K562 (cell line): ENCODE results near the gene KCNQ4. TPM values are rescaled to one million over a fixed set of nuclear protein-coding genes. Genes with fewer than 3 reads are reported as not detected.

Source experiments
- ATAC-seq: fragments of 200-7000 bp; cut with Tn5 transposase; 3 replicates; pipeline ENCODE4 v1.9.1; 2020; ENCODE audit warnings: moderate library complexity
- BruUV-seq: library from RNA; stranded (reverse); fragments of 400-500 nt; replicated peaks from 2 replicates; lab custom pipeline; 2021; lab: Mats Ljungman, UMichigan
- CTCF ChIA-PET: fragments of 300-600 bp; formaldehyde crosslinking; extraction: SDS; loops from one replicate; lab custom pipeline; 2021; ENCODE audit warnings: low intra/inter-chr PET ratio; lab: Yijun Ruan, JAX
- POLR2A ChIA-PET: fragments of 300-600, 350-650 bp; sonication (Branson Sonifier 250); formaldehyde crosslinking; extraction: SDS; loops from one replicate; lab custom pipeline; 2021; ENCODE audit warnings: antibody characterized with exemption, inconsistent platforms; lab: Yijun Ruan, JAX
- DNase-seq, 4 experiments: peaks; one replicate each; pipeline versions ENCODE4 v3.0.0 to v3.0.0-alpha.2; 2011 to 2018; ENCODE audit warnings: low spot score in 3 of 4, mixed read lengths in 3 of 4; ENCODE audit errors: extremely low read depth in 1 of 4
- FAIRE-seq: peaks from 2 replicates; lab custom pipeline; 2011; peaks lifted over from hg19 to GRCh38; lab: Jason Lieb, UNC
- H2AFZ ChIP-seq: 2 replicates; pipeline ENCODE4 v1.6.0; 2011; ENCODE audit warnings: low read depth, low read length, control low read depth, inconsistent platforms
- H3K27ac ChIP-seq: fragments of 200-600 bp; 3 replicates; pipeline ENCODE4 v1.8.0; 2011; ENCODE audit warnings: low read depth, mild to moderate bottlenecking, control low read depth, inconsistent platforms, low read length, moderate library complexity, mixed read lengths; ENCODE audit errors: extremely low read depth
- H3K27me3 ChIP-seq, 2 experiments: fragments of 300-600 bp in 1 of 2; 2 replicates in 1 of 2; 3 replicates in 1 of 2; pipeline versions ENCODE4 v1.6.0 to v1.8.0; 2011; ENCODE audit warnings: inconsistent platforms in 2 of 2, low read length in 2 of 2, mild to moderate bottlenecking in 1 of 2, mixed read lengths in 1 of 2, moderate library complexity in 1 of 2; ENCODE audit not compliant: control insufficient read depth in 2 of 2, insufficient read depth in 2 of 2
- H3K36me3 ChIP-seq: fragments of 300-600 bp; 3 replicates; pipeline ENCODE4 v1.8.0; 2011; ENCODE audit warnings: mild to moderate bottlenecking, low read length, inconsistent platforms; ENCODE audit not compliant: control insufficient read depth, insufficient read depth
- H3K4me1 ChIP-seq, 2 experiments: fragments of 200-600 bp in 1 of 2; replicated peaks in 1 of 2; 2 replicates in 1 of 2; 3 replicates in 1 of 2; pipeline versions ENCODE4 v1.5.1 to v1.8.0; 2011; ENCODE audit warnings: inconsistent platforms in 2 of 2, low read length in 2 of 2, mild to moderate bottlenecking in 1 of 2, mixed read lengths in 1 of 2, moderate library complexity in 1 of 2; ENCODE audit not compliant: control insufficient read depth in 2 of 2, insufficient read depth in 2 of 2
- H3K4me2 ChIP-seq: 2 replicates; pipeline ENCODE4 v1.6.1; 2011; ENCODE audit warnings: low read length, control low read depth, inconsistent platforms, mixed read lengths; ENCODE audit not compliant: insufficient read depth
- H3K4me3 ChIP-seq: fragments of 200-600 bp; sonication (generic), shearing (Covaris generic); 2 replicates; pipeline ENCODE4 v1.5.1; 2016; ENCODE audit warnings: control low read depth, inconsistent platforms
- H3K79me2 ChIP-seq: fragments of 200-600 bp; 3 replicates; pipeline ENCODE4 v1.8.0; 2011; ENCODE audit warnings: low read length, inconsistent platforms; ENCODE audit not compliant: control insufficient read depth, insufficient read depth
- H3K9ac ChIP-seq, 2 experiments: 2 replicates each; pipeline versions ENCODE4 v1.6.0 to v1.6.1; 2011; ENCODE audit warnings: low read depth in 2 of 2, low read length in 2 of 2, control low read depth in 1 of 2, inconsistent platforms in 1 of 2, mild to moderate bottlenecking in 1 of 2, mixed read lengths in 1 of 2; ENCODE audit not compliant: insufficient read depth in 1 of 2
- H3K9me1 ChIP-seq: one replicate; pipeline ENCODE4 v1.6.0; 2011; ENCODE audit warnings: inconsistent platforms, mild to moderate bottlenecking, low read length, moderate library complexity; ENCODE audit not compliant: control insufficient read depth, insufficient read depth
- H3K9me3 ChIP-seq: replicated peaks from 2 replicates; pipeline ENCODE4 v1.5.1; 2011; ENCODE audit warnings: low read depth, low read length, inconsistent platforms; ENCODE audit not compliant: control insufficient read depth, insufficient read depth
- H4K20me1 ChIP-seq: replicated peaks from 2 replicates; pipeline ENCODE4 v1.6.1; 2011; ENCODE audit warnings: low read length, inconsistent platforms, mixed read lengths; ENCODE audit not compliant: control insufficient read depth, insufficient read depth
- CREM ChIP-seq: IDR thresholded peaks from 2 replicates; pipeline ENCODE4 v1.6.1; 2014; ENCODE audit warnings: antibody characterized with exemption, low read depth
- FOXK1 ChIP-seq: sonication (generic); formaldehyde crosslinking; IDR thresholded peaks from 2 replicates; pipeline ENCODE4 v1.8.0; 2022; ENCODE audit warnings: missing genetic modification reagents, mild to moderate bottlenecking, borderline replicate concordance
- HNRNPL ChIP-seq: fragments of 200-400 bp; formaldehyde crosslinking; IDR thresholded peaks from 2 replicates; pipeline ENCODE4 v1.6.1; 2017; ENCODE audit warnings: low read depth, mild to moderate bottlenecking, low read length
- RBM25 ChIP-seq: fragments of 200-400 bp; formaldehyde crosslinking; IDR thresholded peaks from 2 replicates; pipeline ENCODE4 v1.6.1; 2018; ENCODE audit warnings: low read length, low read depth, moderate library complexity; ENCODE audit not compliant: severe bottlenecking
- SLC30A9 ChIP-seq: fragments of 250-450 bp; sonication (Bioruptor Pico); IDR thresholded peaks from 2 replicates; pipeline ENCODE4 v1.8.0; 2022; ENCODE audit warnings: mild to moderate bottlenecking, moderate library complexity
- ZNF274 ChIP-seq: IDR thresholded peaks from 2 replicates; pipeline ENCODE4 v1.6.1; 2011; ENCODE audit warnings: low read depth, mild to moderate bottlenecking, low read length, moderate library complexity, borderline replicate concordance
- WGBS: fragments of 100-300 bp; shearing (Covaris generic); methylation state at CpG from one replicate; pipeline ENCODE4 v1.1.6; 2016; ENCODE audit warnings: low coverage, mixed read lengths; ENCODE audit not compliant: insufficient coverage; ENCODE audit errors: missing lambda C conversion rate; 5-methylcytosine and 5-hydroxymethylcytosine counted together
- in situ Hi-C: fragments of 300-500 bp; cut with MboI; formaldehyde crosslinking; loops from 4 replicates; pipeline ENCODE4 v1.15.0; 2018; ENCODE audit warnings: inconsistent platforms, mixed read lengths
- intact Hi-C: fragments of 100-400 bp; cut with micrococcal nuclease; formaldehyde crosslinking; loops from 2 replicates; pipeline ENCODE4 v1.14.2; 2022
- polyA plus RNA-seq, 8 experiments: library from polyadenylated mRNA; depleted of rRNA in 4 of 8; stranded (reverse) in 5 of 8; unstranded in 3 of 8; fragments of >200 nt; fragmentation: Nextera tagmentation in 2 of 8; fragmentation: Illumina TruSeq in 1 of 8; extraction: Ambion mirVana in 2 of 8; extraction: Trizol in 1 of 8; gene quantifications; 2 replicates each; pipeline versions ENCODE4 v1.2.1 to v1.2.3, GENCODE V29; 2011 to 2014; ENCODE audit warnings: inconsistent platforms in 1 of 8, missing spikeins in 1 of 8
- total RNA-seq, 7 experiments: library from RNA; depleted of rRNA in 6 of 7; stranded (reverse); fragments of >200 nt in 6 of 7; fragmentation: Illumina TruSeq in 2 of 7; extraction: Trizol in 2 of 7; gene quantifications; 2 replicates each; pipeline versions ENCODE4 v1.2.1 to v1.2.3, GENCODE V29; 2011 to 2021; ENCODE audit warnings: low replicate concordance in 1 of 7

KCNQ4 gene
- total and polyA plus RNA-seq, 9 of the 15 experiments (the other 6 are each of a cell fraction or from before 2014, with no cell fraction given) = 0.07 to 4.1 (median 0.79) TPM

DNA sequence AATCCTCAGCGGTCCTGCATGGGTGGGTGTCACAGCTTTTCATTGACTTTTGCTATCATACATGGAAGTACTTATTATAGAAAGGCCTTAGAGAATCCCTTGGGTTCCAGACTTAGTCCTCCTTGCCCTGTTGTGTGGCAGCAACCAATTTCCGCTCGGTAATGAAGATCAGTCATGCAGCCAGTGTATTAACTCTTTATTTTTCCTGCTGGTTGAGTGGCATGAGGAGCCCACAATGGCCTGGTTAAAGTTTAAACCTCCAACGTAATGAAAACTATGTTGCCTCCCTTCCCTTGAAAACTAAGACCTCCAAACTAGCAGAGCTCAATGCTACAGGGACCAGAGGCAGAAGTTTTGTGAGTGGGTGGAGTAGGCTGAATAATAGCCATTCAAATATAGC is 58.6 kb downstream of the KCNQ4 start:
- no peak for FAIRE-seq
- in situ Hi-C loops (loop anchor here (5.0 kb wide), 2 partner anchors 60 to 215 kb away; partner anchors contain the start of gene KCNQ4), intact Hi-C loops (no loop called here)
- Histone ChIP-seq H4K20me1 (no peaks in the 10 kb centered on the region), H3K9ac (no peak overlapping the region), H3K27ac (no peak overlapping the region), H3K4me2 (no peak overlapping the region), H3K4me1 (peaks cover 35 to 48% of the 10 kb centered on the region in 2 experiments), H3K9me3 (no peaks in the 10 kb centered on the region; the same call in 1 of the 2 replicates), H3K9me1 (no peaks in the 10 kb centered on the region), H2AFZ (no peak overlapping the region), H3K36me3 (no peaks in the 10 kb centered on the region; the same call in 2 of the 3 replicates), H3K27me3 (no peaks in the 10 kb centered on the region), H3K79me2 (no peaks in the 10 kb centered on the region), H3K4me3 (no peak overlapping the region)
- POLR2A ChIA-PET = interaction anchor here (1.0 to 1.7 kb wide), 2 partner anchors 14 to 55 kb away, joined by 4 to 5 read pairs; no protein-coding TSS in a partner anchor
- TF ChIP-seq ZNF274 = no peak
- no peak for TF ChIP-seq SLC30A9 (CRISPR knock-in tag)
- no peak for TF ChIP-seq CREM
- TF ChIP-seq HNRNPL = no peak
- ATAC-seq = no peak
- WGBS = 71% methylated on average over 4 of the region's 4 CpGs
- BruUV-seq = no TSS peak
- CTCF ChIA-PET = no interaction called here
- DNase-seq = no peak

- FAIRE-seq (no peak), ATAC-seq (no peak), DNase-seq (no peak)
- Histone ChIP-seq H3K4me2 (no peak overlapping the region), H3K9me3 (no peaks in the 10 kb centered on the region; the same call in 1 of the 2 replicates), H3K36me3 (no peaks in the 10 kb centered on the region; the same call in 2 of the 3 replicates), H3K9ac (no peak overlapping the region), H3K79me2 (no peaks in the 10 kb centered on the region), H3K4me1 (peaks cover 31 to 53% of the 10 kb centered on the region in 2 experiments), H3K27me3 (no peaks in the 10 kb centered on the region), H2AFZ (no peak overlapping the region), H4K20me1 (no peaks in the 10 kb centered on the region), H3K9me1 (no peaks in the 10 kb centered on the region), H3K27ac (no peak overlapping the region), H3K4me3 (no peak overlapping the region)
- ChIA-PET POLR2A (interaction anchor here (1.0 to 1.7 kb wide), 2 partner anchors 14 to 56 kb away, joined by 4 to 5 read pairs; no protein-coding TSS in a partner anchor), CTCF (no interaction called here)
- no peak for TF ChIP-seq FOXK1 (CRISPR knock-in tag)
- peak; percentile 77 for TF ChIP-seq RBM25
- WGBS = 92% methylated on average over 3 of the region's 3 CpGs
- in situ Hi-C loops (loop anchor here (5.0 kb wide), 2 partner anchors 60 to 215 kb away; partner anchors contain the start of gene KCNQ4), intact Hi-C loops (no loop called here)
- BruUV-seq = no TSS peak
These were observed 59.1 kb downstream of the KCNQ4 start for GRCh38 chr1:40842691-40843090.
